DOHH2 (cell line): ENCODE data around the gene NAA60.

ENCODE experiments used
- H3F3A ChIP-seq: fragments of 200-600 bp; sonication (generic), shearing (Covaris generic); 2 replicates; pipeline ENCODE4 v1.6.0; 2016; ENCODE audit warnings: antibody characterized with exemption, mild to moderate bottlenecking; ENCODE audit not compliant: control insufficient read depth, insufficient read depth
- H3K27ac ChIP-seq: fragments of 200-600 bp; sonication (generic); 2 replicates; pipeline ENCODE4 v1.5.1; 2014; ENCODE audit warnings: low read depth, mild to moderate bottlenecking, low read length, moderate library complexity
- H3K27me3 ChIP-seq: fragments of 200-600 bp; sonication (generic); 2 replicates; pipeline ENCODE4 v1.6.1; 2014; ENCODE audit warnings: mild to moderate bottlenecking, low read length, mixed read lengths; ENCODE audit not compliant: control insufficient read depth
- H3K36me3 ChIP-seq: fragments of 200-600 bp; sonication (generic); 2 replicates; pipeline ENCODE4 v1.6.1; 2014; ENCODE audit warnings: mild to moderate bottlenecking, low read length, moderate library complexity, mixed read lengths; ENCODE audit not compliant: control insufficient read depth
- H3K4me1 ChIP-seq: fragments of 200-600 bp; sonication (generic); 2 replicates; pipeline ENCODE4 v1.6.1; 2014; ENCODE audit warnings: mild to moderate bottlenecking, low read length, mixed read lengths; ENCODE audit not compliant: control insufficient read depth
- H3K4me2 ChIP-seq: fragments of 200-600 bp; sonication (generic); 2 replicates; pipeline ENCODE4 v1.6.0; 2014; ENCODE audit warnings: mild to moderate bottlenecking, low read length, moderate library complexity
- H3K4me3 ChIP-seq: fragments of 200-600 bp; sonication (generic); 2 replicates; pipeline ENCODE4 v1.5.1; 2014; ENCODE audit warnings: mild to moderate bottlenecking, low read length, mixed read lengths
- H3K79me2 ChIP-seq: fragments of 200-600 bp; sonication (generic); 2 replicates; pipeline ENCODE4 v1.6.1; 2014; ENCODE audit warnings: mild to moderate bottlenecking, low read length, mixed read lengths; ENCODE audit not compliant: control insufficient read depth
- H3K9me2 ChIP-seq: fragments of 200-600 bp; sonication (generic); replicated peaks from 2 replicates; pipeline ENCODE4 v1.6.1; 2014; ENCODE audit warnings: mild to moderate bottlenecking, low read length, mixed read lengths; ENCODE audit not compliant: control insufficient read depth
- H3K9me3 ChIP-seq: fragments of 200-600 bp; sonication (generic); 2 replicates; pipeline ENCODE4 v1.6.1; 2014; ENCODE audit warnings: antibody characterized with exemption, low read length, mixed read lengths; ENCODE audit not compliant: control insufficient read depth, insufficient read depth
- H4K20me1 ChIP-seq: fragments of 200-600 bp; sonication (generic); 2 replicates; pipeline ENCODE4 v1.6.0; 2014; ENCODE audit warnings: low read depth, mild to moderate bottlenecking, antibody characterized with exemption, low read length, moderate library complexity; ENCODE audit not compliant: control insufficient read depth, insufficient read depth
- EZH2phosphoT487 ChIP-seq: fragments of 200-600 bp; sonication (generic); IDR thresholded peaks from 2 replicates; pipeline ENCODE4 v1.6.1; 2017; ENCODE audit warnings: borderline replicate concordance, mild to moderate bottlenecking, antibody characterized with exemption, low read length, moderate library complexity, mixed read lengths
- TF ChIP-seq, protein P1 (sequence below): fragments of 200-600 bp; sonication (generic); IDR thresholded peaks from one replicate; pipeline ENCODE4 v1.5.1; 2014; ENCODE audit warnings: antibody characterized with exemption, mild to moderate bottlenecking, low read depth, low read length; ENCODE audit not compliant: poor library complexity, severe bottlenecking

The NAA60 gene

DNA sequence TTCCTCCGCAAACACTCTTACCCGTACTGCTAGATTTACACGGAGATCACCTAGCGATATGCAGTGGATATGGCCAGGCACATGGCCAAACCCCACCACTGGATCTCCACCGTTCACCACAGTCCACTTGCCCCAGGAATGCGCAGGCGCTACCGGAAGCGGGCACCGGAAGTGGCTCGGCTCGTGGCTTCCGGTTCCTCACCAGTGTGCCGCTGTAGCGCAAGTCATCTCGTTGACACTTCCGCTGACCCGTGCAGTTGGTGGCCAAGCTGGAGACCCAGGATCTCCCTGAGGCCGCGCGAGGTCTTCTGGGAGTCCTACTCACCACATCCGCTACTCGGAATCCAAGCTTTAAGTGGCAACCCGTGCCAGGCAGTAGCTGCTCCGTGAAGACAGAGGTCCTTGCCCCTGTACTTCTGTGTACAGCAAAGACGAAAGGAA, 11.7 kb upstream of the NAA60 start:
- Histone ChIP-seq H3K27ac (no peak overlapping the region), H3K79me2 (no peaks in the 10 kb centered on the region), H3F3A (no peaks in the 10 kb centered on the region), H3K4me3 (no peak overlapping the region), H3K36me3 (no peaks in the 10 kb centered on the region; the same call in 1 of the 2 replicates), H3K9me2 (no peaks in the 10 kb centered on the region), H4K20me1 (no peaks in the 10 kb centered on the region), H3K27me3 (peaks cover 11% of the 10 kb centered on the region; the same call in 1 of the 2 replicates), H3K4me2 (no peak overlapping the region), H3K4me1 (no peaks in the 10 kb centered on the region), H3K9me3 (no peaks in the 10 kb centered on the region)
- TF ChIP-seq, protein P1, sequence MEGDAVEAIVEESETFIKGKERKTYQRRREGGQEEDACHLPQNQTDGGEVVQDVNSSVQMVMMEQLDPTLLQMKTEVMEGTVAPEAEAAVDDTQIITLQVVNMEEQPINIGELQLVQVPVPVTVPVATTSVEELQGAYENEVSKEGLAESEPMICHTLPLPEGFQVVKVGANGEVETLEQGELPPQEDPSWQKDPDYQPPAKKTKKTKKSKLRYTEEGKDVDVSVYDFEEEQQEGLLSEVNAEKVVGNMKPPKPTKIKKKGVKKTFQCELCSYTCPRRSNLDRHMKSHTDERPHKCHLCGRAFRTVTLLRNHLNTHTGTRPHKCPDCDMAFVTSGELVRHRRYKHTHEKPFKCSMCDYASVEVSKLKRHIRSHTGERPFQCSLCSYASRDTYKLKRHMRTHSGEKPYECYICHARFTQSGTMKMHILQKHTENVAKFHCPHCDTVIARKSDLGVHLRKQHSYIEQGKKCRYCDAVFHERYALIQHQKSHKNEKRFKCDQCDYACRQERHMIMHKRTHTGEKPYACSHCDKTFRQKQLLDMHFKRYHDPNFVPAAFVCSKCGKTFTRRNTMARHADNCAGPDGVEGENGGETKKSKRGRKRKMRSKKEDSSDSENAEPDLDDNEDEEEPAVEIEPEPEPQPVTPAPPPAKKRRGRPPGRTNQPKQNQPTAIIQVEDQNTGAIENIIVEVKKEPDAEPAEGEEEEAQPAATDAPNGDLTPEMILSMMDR, result no peak
- TF ChIP-seq EZH2phosphoT487, result no peak

DNA sequence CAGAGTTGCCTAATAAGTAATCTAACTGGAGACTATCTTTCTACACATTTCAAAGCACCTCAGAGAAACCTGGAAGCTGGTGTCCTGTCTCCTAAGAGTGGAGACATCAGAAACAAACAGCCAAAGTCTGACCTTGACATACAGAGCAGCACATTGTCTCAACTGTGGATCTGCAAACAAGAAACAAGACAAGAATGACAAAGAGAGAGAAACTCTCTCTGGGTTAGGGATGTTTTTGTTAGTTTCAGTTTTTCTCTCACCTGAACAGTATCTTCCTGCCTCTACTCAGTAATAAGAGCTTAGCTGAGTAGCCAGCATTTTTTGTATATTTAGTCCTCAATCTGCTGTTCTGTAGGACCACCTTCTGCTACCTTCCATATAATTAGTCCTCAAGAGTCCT, 9.1 kb upstream of the NAA60 start:
- no peaks in the 10 kb centered on the region for H3F3A ChIP-seq
- H3K79me2 ChIP-seq, result no peaks in the 10 kb centered on the region
- no peaks in the 10 kb centered on the region for H3K9me3 ChIP-seq
- no peak overlapping the region for H3K4me3 ChIP-seq
- no peaks in the 10 kb centered on the region for H4K20me1 ChIP-seq
- H3K36me3 ChIP-seq, result no peaks in the 10 kb centered on the region; the same call in 1 of the 2 replicates
- no peaks in the 10 kb centered on the region for H3K9me2 ChIP-seq
- no peaks in the 10 kb centered on the region for H3K4me1 ChIP-seq
- TF ChIP-seq, protein P1, result no peak
- TF ChIP-seq EZH2phosphoT487, result no peak
- peaks cover 13% of the 10 kb centered on the region; the same call in 1 of the 2 replicates for H3K27me3 ChIP-seq
- H3K4me2 ChIP-seq, result no peak overlapping the region
- H3K27ac ChIP-seq, result no peak overlapping the region

DNA sequence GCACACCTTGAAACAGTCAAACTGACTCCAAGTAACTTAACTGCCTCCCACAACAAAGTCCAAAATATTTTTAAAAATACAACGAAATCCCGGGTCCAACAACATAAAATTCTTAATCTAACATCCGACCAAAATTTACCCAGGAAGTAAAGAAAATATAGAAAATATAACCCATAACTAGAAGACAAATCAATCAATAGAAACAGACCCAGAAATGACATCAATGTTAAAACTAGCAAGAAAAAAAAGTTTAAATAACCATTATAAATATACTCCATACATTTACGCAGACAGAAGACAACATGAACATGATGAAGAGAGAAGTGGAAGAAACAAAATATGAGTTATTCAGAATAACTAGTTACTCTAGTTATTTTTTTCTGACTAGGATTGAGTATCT, 3.8 kb upstream of the NAA60 start:
- no peaks in the 10 kb centered on the region for H3K9me2 ChIP-seq
- H3K36me3 ChIP-seq, result no peaks in the 10 kb centered on the region; the same call in 1 of the 2 replicates
- H3K27me3 ChIP-seq, result peaks cover 9% of the 10 kb centered on the region; the same call in 1 of the 2 replicates

More for the DNA sequence above, 3.8 kb upstream of the NAA60 start:
- Histone ChIP-seq H4K20me1 (no peaks in the 10 kb centered on the region), H3K4me2 (no peak overlapping the region), H3F3A (no peaks in the 10 kb centered on the region), H3K79me2 (peaks cover 15% of the 10 kb centered on the region), H3K9me3 (no peaks in the 10 kb centered on the region; the same call in 1 of the 2 replicates), H3K4me3 (no peak overlapping the region), H3K27ac (no peak overlapping the region), H3K4me1 (peaks cover 9% of the 10 kb centered on the region)
- no peak for TF ChIP-seq EZH2phosphoT487
- TF ChIP-seq, protein P1, result no peak
